Adrenal gland (tissue), 12 donors: ENCODE results near the gene BLOC1S3. TPM values are rescaled to one million over a fixed set of nuclear protein-coding genes. Genes with fewer than 3 reads are reported as not detected.

Experiments
- DNase-seq, 7 donors: peaks; one replicate each; pipeline ENCODE4 v3.0.0-alpha.2; 2019 to 2020
- H3K27ac ChIP-seq, 5 donors: fragments of 200-600 bp; sonication (generic) in 4 of 5; 1 replicate in 3 of 5; 2 replicates in 2 of 5; pipeline versions ENCODE4 v1.5.1 to v1.8.0; 2016 to 2020; ENCODE audit warnings: mild to moderate bottlenecking in 1 of 5
- H3K27me3 ChIP-seq: fragments of 200-600 bp; 2 replicates; pipeline ENCODE4 v1.8.0; 2021
- H3K36me3 ChIP-seq, 2 donors: fragments of 200-600 bp; replicated peaks in 1 of 2; 1 replicate in 1 of 2; 2 replicates in 1 of 2; pipeline versions ENCODE4 v1.5.1 to v1.8.0; 2018 to 2022
- H3K4me1 ChIP-seq, 2 donors: fragments of 200-600 bp; replicated peaks in 1 of 2; 1 replicate in 1 of 2; 2 replicates in 1 of 2; pipeline versions ENCODE4 v1.5.1 to v1.8.0; 2018 to 2021
- H3K4me3 ChIP-seq, 4 donors: fragments of 200-600 bp; sonication (generic) in 3 of 4; one replicate each; pipeline ENCODE4 v1.5.1; 2016 to 2018
- H3K9me3 ChIP-seq, 3 donors: fragments of 200-600 bp; sonication (generic) in 1 of 3; replicated peaks in 1 of 3; 1 replicate in 2 of 3; 2 replicates in 1 of 3; pipeline versions ENCODE4 v1.5.1 to v1.8.0; 2016 to 2021
- POLR2A ChIP-seq, 2 donors: fragments of 450-650 bp; IDR thresholded peaks; one replicate each; pipeline ENCODE4 v1.6.1; 2017; ENCODE audit warnings: antibody characterized with exemption in 2 of 2, mild to moderate bottlenecking in 2 of 2, moderate library complexity in 1 of 2
- WGBS, 4 donors: extraction: QIAGEN DNeasy Blood & Tissue Kit in 2 of 4; methylation state at CpG; one replicate each; pipeline versions ENCODE4 v1.1.5 to v1.1.7; 2013 to 2017; 5-methylcytosine and 5-hydroxymethylcytosine counted together
- intact Hi-C, 2 donors: fragments of 100-400 bp; cut with DNase I; formaldehyde crosslinking; loops; one replicate each; pipeline versions ENCODE4 v1.14.1 to v1.15.0; 2022 to 2023
- polyA plus RNA-seq, 3 donors: library from polyadenylated mRNA; stranded (reverse); fragments of 200-250 nt in 2 of 3; fragments of 350-450 nt in 1 of 3; fragmentation: Illumina TruSeq in 1 of 3; extraction: RNeasy Lipid Tissue Mini Kit (QIAGEN cat#74804) in 1 of 3; gene quantifications; one replicate each; pipeline ENCODE4 v1.2.3, GENCODE V29; 2013 to 2014
- total RNA-seq, 9 donors: library from RNA; depleted of rRNA in 4 of 9; stranded (reverse); fragments of >200 nt in 4 of 9; fragments of 120-200 nt in 1 of 9; fragmentation: NEBNext Ultra II Directional in 1 of 9; extraction: Animal tissue kit (Norgen Biotek cat#: 25700) in 1 of 9; gene quantifications; one replicate each; pipeline versions ENCODE4 v1.1.0 to v1.2.4, GENCODE V29; 2013 to 2023
- TF ChIP-seq, protein P1 (sequence below), 6 experiments: fragments of 450-650 bp in 4 of 6; fragments of 200-600 bp in 2 of 6; sonication (generic) in 1 of 6; IDR thresholded peaks; 1 replicate in 5 of 6; 2 replicates in 1 of 6; pipeline versions ENCODE4 v1.5.1 to v1.8.0; 2016 to 2021; ENCODE audit warnings: antibody characterized with exemption in 6 of 6, mild to moderate bottlenecking in 2 of 6, moderate library complexity in 1 of 6
- donor health status: healthy with polysubstance abuse.
- donor health status: Bipolar disorder and iron deficiency.
- donor health status: DM: yes; HTN: yes; CAD: no.
- donor health status: DM: no; HTN: no; CAD: no.
- donor health status: DM: no; HTN: no; CAD: no.
- donor health status: DM: yes; HTN: yes; CAD: no.

The BLOC1S3 gene
- total and polyA plus RNA-seq, 12 donors = 2.8 to 25.5 (median 16.9) TPM

DNA sequence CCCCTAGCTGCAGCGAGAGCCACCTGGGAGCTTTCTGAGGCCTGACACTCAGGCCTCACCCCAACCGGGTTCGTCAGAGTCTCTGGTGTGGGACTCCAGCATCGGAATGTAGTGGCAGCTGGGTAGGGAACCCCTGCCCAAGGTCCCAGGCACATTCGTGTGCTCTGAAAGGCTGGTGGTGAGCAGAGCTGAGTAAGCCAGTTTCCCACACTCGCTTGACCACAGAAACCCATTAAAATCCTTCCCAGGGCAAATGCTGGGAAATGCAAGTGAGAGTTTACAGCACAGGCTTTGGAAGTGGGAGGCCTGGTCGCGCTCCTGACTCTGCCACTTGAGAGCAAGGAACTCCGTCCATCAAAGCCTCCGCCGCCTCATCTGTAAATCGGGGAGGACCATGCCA lies 4.8 kb upstream of the BLOC1S3 start:
- intact Hi-C loops = no loop called here
- no peak overlapping the region for H3K27ac ChIP-seq
- no peaks in the 10 kb centered on the region for H3K27me3 ChIP-seq
- no peak overlapping the region for H3K4me3 ChIP-seq
- 69 to 82% (median 73%) methylated on average over 10 to 12 of the region's 12 CpGs for WGBS, 4 donors
- peaks cover 6% of the 10 kb centered on the region in 2 donors for H3K4me1 ChIP-seq
- H3K36me3 ChIP-seq = no peaks in the 10 kb centered on the region
- H3K9me3 ChIP-seq = no peaks in the 10 kb centered on the region
- TF ChIP-seq, protein P1, sequence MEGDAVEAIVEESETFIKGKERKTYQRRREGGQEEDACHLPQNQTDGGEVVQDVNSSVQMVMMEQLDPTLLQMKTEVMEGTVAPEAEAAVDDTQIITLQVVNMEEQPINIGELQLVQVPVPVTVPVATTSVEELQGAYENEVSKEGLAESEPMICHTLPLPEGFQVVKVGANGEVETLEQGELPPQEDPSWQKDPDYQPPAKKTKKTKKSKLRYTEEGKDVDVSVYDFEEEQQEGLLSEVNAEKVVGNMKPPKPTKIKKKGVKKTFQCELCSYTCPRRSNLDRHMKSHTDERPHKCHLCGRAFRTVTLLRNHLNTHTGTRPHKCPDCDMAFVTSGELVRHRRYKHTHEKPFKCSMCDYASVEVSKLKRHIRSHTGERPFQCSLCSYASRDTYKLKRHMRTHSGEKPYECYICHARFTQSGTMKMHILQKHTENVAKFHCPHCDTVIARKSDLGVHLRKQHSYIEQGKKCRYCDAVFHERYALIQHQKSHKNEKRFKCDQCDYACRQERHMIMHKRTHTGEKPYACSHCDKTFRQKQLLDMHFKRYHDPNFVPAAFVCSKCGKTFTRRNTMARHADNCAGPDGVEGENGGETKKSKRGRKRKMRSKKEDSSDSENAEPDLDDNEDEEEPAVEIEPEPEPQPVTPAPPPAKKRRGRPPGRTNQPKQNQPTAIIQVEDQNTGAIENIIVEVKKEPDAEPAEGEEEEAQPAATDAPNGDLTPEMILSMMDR (IDR thresholded peaks at IDR 0.05) = no peak
- no peak for TF ChIP-seq POLR2A (IDR thresholded peaks at IDR 0.05)
- peak in 1 of 7 donors; percentile 47 for DNase-seq

DNA sequence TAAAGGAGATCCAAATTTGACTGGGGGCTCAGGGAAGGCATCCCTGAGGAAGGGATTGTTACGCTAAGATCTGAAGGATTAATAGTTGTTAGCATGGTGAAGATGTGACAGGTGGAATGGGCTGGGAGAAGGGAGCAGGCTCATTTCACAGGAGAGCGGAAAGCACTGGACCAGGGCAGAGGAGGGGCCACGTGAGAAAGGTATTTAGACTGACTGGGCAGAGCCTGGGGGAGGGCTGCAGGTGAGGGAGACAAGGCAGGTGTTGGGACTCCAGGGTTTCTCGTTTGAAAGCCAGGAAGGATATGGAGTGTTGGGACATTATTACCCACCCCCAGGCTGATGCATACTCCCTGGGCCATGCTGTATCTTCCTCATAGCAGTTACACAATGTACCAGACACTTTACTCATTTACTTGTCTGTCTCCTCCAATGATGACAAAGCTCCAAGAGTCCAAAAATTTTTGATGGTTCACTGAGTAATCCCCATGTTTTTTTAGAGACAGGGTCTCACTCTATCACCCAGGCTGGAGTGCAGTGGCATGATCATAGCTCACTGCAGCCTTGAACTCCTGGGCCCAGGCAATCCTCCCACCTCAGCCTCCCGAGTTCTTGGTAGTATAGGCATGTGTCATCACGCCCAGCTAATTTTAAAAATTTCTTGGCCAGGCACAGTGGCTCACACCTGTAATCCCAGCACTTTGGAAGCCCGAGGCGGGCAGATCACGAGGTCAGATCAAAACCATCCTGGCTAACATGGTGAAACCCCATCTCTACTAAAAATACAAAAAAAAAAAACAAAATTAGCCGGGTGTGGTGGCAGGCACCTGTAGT lies 2.9 kb upstream of the BLOC1S3 start:
- no peak overlapping the region for H3K27ac ChIP-seq
- H3K4me3 ChIP-seq = no peak overlapping the region
- 76 to 82% (median 80%) methylated on average over 10 of the region's 10 CpGs for WGBS, 4 donors
- DNase-seq = no peak
- no peaks in the 10 kb centered on the region for H3K9me3 ChIP-seq
- peaks cover 18 to 23% of the 10 kb centered on the region in 2 donors for H3K4me1 ChIP-seq
- TF ChIP-seq, protein P1 (IDR thresholded peaks at IDR 0.05) = no peak
- TF ChIP-seq POLR2A (IDR thresholded peaks at IDR 0.05) = no peak
- H3K27me3 ChIP-seq = no peaks in the 10 kb centered on the region
- intact Hi-C loops = no loop called here
- H3K36me3 ChIP-seq = no peaks in the 10 kb centered on the region

DNA sequence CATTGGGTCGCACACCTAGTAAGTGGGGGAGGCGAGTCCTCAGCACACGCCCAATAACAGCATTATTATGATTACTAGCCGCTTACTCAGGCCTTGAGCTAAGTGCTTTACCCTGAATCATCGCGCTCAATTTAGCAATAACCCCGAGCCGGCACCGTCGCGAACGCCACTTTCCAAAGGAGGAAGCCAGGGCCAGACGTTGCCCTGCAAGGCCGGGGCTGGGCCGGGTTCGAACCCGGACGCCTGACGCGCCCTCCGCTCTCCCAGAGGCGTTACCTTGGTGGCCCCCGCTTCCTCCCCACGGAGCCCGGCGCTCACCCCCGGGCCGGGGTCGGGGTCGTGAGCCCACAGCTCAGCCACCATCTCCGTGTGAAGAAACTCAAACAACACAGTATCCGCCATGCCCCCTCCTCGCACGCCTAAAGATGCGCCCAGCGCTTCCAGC lies 745 bp upstream of the BLOC1S3 start, which contains the start of gene TRAPPC6A:
TRAPPC6A (minus strand) TSS at position 421 of the 445 bp plus-strand sequence; CDS start at position 402, 19 bp downstream.
- DNase-seq = peak in 2 of 7 donors; percentile 68 to 77
- peak; percentile 20 to 84 for TF ChIP-seq POLR2A (IDR thresholded peaks at IDR 0.05)
- TF ChIP-seq, protein P1 (IDR thresholded peaks at IDR 0.05) = no peak
- WGBS, 4 donors = 0 to 1% (median 0%) methylated on average over 10 to 36 of the region's 36 CpGs
- Histone ChIP-seq H3K36me3 (no peaks in the 10 kb centered on the region), H3K27ac (peak within 1 kb of the TSS; percentile 80 to 95 (median 86)), H3K4me1 (peaks cover 19 to 32% of the 10 kb centered on the region in 2 donors), H3K27me3 (no peaks in the 10 kb centered on the region), H3K4me3 (peak within 1 kb of the TSS; percentile 20 to 70 (median 60)), H3K9me3 (no peaks in the 10 kb centered on the region)
- intact Hi-C loops = no loop called here

DNA sequence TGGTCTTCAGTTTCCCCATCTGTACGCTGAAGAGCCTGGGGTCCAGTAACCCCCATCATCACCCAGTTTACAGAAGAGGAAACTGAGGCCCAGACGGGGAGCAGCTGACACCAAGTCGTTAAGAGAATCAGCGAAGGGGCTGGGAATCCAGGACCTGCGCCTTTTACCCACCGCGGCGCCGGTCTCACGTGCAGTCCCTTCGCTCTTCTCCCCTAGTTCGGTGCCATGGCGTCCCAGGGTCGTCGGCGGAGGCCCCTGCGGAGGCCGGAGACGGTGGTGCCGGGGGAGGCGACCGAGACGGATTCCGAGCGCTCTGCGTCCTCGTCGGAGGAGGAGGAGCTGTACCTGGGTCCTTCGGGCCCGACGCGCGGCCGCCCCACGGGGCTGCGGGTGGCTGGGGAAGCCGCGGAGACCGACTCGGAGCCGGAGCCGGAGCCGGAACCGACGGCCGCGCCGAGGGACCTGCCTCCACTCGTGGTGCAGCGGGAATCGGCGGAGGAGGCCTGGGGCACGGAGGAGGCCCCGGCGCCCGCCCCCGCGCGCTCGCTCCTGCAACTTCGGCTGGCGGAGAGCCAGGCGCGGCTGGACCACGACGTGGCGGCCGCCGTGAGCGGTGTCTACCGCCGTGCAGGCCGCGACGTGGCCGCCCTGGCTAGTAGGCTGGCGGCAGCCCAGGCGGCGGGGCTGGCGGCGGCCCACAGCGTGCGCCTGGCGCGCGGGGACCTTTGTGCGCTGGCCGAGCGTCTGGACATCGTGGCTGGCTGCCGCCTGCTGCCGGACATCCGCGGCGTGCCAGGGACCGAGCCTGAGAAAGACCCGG lies 698 bp downstream of the BLOC1S3 start:
- Histone ChIP-seq H3K4me1 (peaks cover 19 to 32% of the 10 kb centered on the region in 2 donors), H3K9me3 (no peaks in the 10 kb centered on the region), H3K36me3 (no peaks in the 10 kb centered on the region), H3K27ac (peak overlapping the region; percentile 69 to 94 (median 83)), H3K4me3 (peak overlapping the region; percentile 20 to 70 (median 48)), H3K27me3 (no peaks in the 10 kb centered on the region)
- DNase-seq = peak in 5 of 7 donors; percentile 52 to 69 (median 56)
- intact Hi-C loops = no loop called here
- 0 to 2% (median 1%) methylated on average over 6 to 97 of the region's 97 CpGs; no CpG with 5 or more reads in 1 of the 4 donors for WGBS, 4 donors
- TF ChIP-seq, protein P1 (IDR thresholded peaks at IDR 0.05) = no peak
- no peak for TF ChIP-seq POLR2A (IDR thresholded peaks at IDR 0.05)
